Measurements from ENCODE around the gene NELFB. TPM values are rescaled to one million over a fixed set of nuclear protein-coding genes. Genes with fewer than 3 reads are reported as not detected.

NELFB gene
- total RNA-seq, 1 experiment from 2014 or later, result 72.6 TPM

DNA sequence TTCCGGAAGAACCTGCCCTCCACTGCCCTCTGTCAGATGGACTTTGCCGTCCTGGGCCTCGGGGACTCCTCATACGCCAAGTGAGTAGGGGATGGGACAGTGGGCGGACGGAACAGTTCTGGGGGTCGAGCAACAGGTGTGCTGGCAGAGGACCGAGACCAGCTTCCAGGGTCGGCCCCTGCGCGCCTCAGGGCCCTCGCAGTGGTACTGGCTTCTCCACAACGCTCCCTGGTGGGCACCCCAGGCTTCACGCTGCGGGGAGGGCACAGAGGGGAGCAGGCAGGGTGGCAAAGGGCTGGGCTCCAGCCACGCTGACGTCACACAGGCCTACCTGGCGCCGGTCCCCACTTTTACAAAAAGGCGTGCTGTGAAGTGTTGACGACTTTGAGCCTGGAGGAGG is 42.6 kb upstream of the NELFB start:
- Histone ChIP-seq H3K27ac (ENCODE audit: low read depth, low read length, poor library complexity, severe bottlenecking) (no peak overlapping the region), H3K27me3 (replicated peaks; ENCODE audit: insufficient read depth, low read depth, low read length, poor library complexity) (no peaks in the 10 kb centered on the region), H3K4me3 (ENCODE audit: low read depth, low read length, poor library complexity, severe bottlenecking) (no peak overlapping the region), H3K4me1 (ENCODE audit: insufficient read depth, low read length, poor library complexity, severe bottlenecking) (no peaks in the 10 kb centered on the region), H3K9me3 (ENCODE audit: low read depth, low read length, poor library complexity, severe bottlenecking) (no peaks in the 10 kb centered on the region), H3K36me3 (ENCODE audit: insufficient read depth, low read length, poor library complexity, severe bottlenecking) (peaks cover 5% of the 10 kb centered on the region)
- intact Hi-C loops (cut with micrococcal nuclease; ENCODE audit: unreplicated experiment), result no loop called here
- ChIA-PET POLR2A (ENCODE audit: low non-redundant PET) (interaction anchor here (0.6 kb wide), 1 partner anchor 10 kb away, joined by 8 read pairs; no protein-coding TSS in a partner anchor), CTCF (interaction anchor here (0.8 kb wide), 1 partner anchor 12 kb away, joined by 4 read pairs; no protein-coding TSS in a partner anchor)
- DNase-seq (ENCODE audit: low spot score), result no peak
- TF ChIP-seq, protein P1, sequence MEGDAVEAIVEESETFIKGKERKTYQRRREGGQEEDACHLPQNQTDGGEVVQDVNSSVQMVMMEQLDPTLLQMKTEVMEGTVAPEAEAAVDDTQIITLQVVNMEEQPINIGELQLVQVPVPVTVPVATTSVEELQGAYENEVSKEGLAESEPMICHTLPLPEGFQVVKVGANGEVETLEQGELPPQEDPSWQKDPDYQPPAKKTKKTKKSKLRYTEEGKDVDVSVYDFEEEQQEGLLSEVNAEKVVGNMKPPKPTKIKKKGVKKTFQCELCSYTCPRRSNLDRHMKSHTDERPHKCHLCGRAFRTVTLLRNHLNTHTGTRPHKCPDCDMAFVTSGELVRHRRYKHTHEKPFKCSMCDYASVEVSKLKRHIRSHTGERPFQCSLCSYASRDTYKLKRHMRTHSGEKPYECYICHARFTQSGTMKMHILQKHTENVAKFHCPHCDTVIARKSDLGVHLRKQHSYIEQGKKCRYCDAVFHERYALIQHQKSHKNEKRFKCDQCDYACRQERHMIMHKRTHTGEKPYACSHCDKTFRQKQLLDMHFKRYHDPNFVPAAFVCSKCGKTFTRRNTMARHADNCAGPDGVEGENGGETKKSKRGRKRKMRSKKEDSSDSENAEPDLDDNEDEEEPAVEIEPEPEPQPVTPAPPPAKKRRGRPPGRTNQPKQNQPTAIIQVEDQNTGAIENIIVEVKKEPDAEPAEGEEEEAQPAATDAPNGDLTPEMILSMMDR (conservative IDR thresholded peaks at IDR 0.05; ENCODE audit: low read depth, low read length), result no peak
- no peak for TF ChIP-seq EZH2 (IDR thresholded peaks at IDR 0.05; ENCODE audit: borderline replicate concordance, low read depth, low read length, poor library complexity, severe bottlenecking)
- no TSS peak for BruUV-seq (replicated peaks)

DNA sequence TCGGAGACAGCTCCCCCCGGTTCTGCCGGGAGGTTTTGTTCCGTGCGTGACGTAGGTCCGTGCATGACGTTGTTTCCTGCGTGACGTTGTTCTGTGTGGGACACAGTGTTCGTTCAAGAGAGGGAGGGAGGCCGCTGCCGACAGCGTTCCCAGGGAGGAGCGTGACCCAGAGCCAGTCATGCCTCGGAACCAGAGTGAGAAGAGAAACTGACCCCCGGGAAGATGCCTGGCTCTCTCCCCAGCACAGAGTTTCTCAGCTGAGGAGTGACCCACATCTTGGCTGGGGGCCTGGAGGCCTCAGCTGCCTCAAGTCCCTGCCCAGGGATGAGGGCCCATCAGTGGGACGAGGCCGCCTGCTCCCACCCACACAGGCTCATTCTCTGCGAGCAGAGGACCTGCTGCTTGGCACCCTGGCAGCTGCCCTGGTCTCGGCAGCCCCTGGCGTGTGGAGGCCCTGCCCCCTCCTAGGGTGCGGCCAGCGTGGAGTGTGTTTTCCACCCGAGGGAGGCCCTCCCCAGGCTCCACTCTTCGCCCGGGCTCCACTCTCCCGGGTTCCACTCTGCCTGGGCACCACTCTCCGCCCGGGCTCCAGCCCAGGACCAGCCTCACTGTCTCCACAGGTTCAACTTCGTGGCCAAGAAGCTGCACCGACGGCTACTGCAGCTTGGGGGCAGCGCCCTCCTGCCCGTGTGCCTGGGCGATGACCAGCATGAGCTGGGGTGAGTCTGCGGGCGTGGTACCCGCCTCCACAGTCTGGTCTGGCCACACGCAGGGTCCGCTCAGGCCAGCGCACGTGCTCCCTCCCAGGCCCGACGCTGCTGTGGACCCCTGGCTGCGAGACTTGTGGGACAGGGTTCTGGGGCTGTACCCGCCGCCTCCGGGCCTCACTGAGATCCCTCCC is 41.7 kb upstream of the NELFB start:
- intact Hi-C loops (cut with micrococcal nuclease; ENCODE audit: unreplicated experiment), result no loop called here
- Histone ChIP-seq H3K36me3 (ENCODE audit: insufficient read depth, low read length, poor library complexity, severe bottlenecking) (peaks cover 5% of the 10 kb centered on the region), H3K4me3 (ENCODE audit: low read depth, low read length, poor library complexity, severe bottlenecking) (no peak overlapping the region), H3K4me1 (ENCODE audit: insufficient read depth, low read length, poor library complexity, severe bottlenecking) (no peaks in the 10 kb centered on the region), H3K27ac (ENCODE audit: low read depth, low read length, poor library complexity, severe bottlenecking) (no peak overlapping the region), H3K27me3 (replicated peaks; ENCODE audit: insufficient read depth, low read depth, low read length, poor library complexity) (no peaks in the 10 kb centered on the region), H3K9me3 (ENCODE audit: low read depth, low read length, poor library complexity, severe bottlenecking) (no peaks in the 10 kb centered on the region)
- ChIA-PET POLR2A (ENCODE audit: low non-redundant PET) (interaction anchor here (0.6 kb wide), 1 partner anchor 11 kb away, joined by 8 read pairs; no protein-coding TSS in a partner anchor), CTCF (interaction anchor here (0.8 kb wide), 1 partner anchor 12 kb away, joined by 4 read pairs; no protein-coding TSS in a partner anchor)
- no peak for DNase-seq (ENCODE audit: low spot score)
- TF ChIP-seq EZH2 (IDR thresholded peaks at IDR 0.05; ENCODE audit: borderline replicate concordance, low read depth, low read length, poor library complexity, severe bottlenecking), result no peak
- TF ChIP-seq, protein P1 (conservative IDR thresholded peaks at IDR 0.05; ENCODE audit: low read depth, low read length), result no peak
- no TSS peak for BruUV-seq (replicated peaks)

DNA sequence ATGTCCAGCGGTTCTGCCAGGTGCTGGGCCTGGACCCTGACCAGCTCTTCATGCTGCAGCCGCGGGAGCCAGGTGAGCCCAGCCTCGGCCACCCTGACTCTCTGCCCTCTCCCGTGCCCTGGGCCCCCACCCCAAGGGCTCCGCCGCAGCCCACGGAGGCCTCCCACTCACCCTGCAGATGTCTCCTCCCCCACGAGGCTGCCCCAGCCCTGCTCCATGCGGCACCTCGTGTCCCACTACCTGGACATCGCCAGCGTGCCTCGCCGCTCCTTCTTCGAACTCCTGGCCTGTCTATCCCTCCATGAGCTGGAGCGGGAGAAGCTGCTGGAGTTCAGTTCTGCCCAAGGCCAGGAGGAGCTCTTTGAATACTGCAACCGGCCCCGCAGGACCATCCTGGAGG is 40.5 kb upstream of the NELFB start:
- DNase-seq (ENCODE audit: low spot score), result no peak
- Histone ChIP-seq H3K36me3 (ENCODE audit: insufficient read depth, low read length, poor library complexity, severe bottlenecking) (peaks cover 5% of the 10 kb centered on the region), H3K9me3 (ENCODE audit: low read depth, low read length, poor library complexity, severe bottlenecking) (no peaks in the 10 kb centered on the region), H3K4me3 (ENCODE audit: low read depth, low read length, poor library complexity, severe bottlenecking) (no peak overlapping the region), H3K4me1 (ENCODE audit: insufficient read depth, low read length, poor library complexity, severe bottlenecking) (no peaks in the 10 kb centered on the region), H3K27me3 (replicated peaks; ENCODE audit: insufficient read depth, low read depth, low read length, poor library complexity) (no peaks in the 10 kb centered on the region), H3K27ac (ENCODE audit: low read depth, low read length, poor library complexity, severe bottlenecking) (no peak overlapping the region)
- CTCF ChIA-PET, result interaction anchor here (0.6 kb wide), 1 partner anchor 168 kb away, joined by 4 read pairs; no protein-coding TSS in a partner anchor
- BruUV-seq (replicated peaks), result no TSS peak
- TF ChIP-seq, protein P1 (conservative IDR thresholded peaks at IDR 0.05; ENCODE audit: low read depth, low read length), result no peak
- TF ChIP-seq EZH2 (IDR thresholded peaks at IDR 0.05; ENCODE audit: borderline replicate concordance, low read depth, low read length, poor library complexity, severe bottlenecking), result no peak
- intact Hi-C loops (cut with micrococcal nuclease; ENCODE audit: unreplicated experiment), result no loop called here
- POLR2A ChIA-PET (ENCODE audit: low non-redundant PET), result interaction anchor here (0.5 kb wide), 1 partner anchor 83 kb away, joined by 6 read pairs; no protein-coding TSS in a partner anchor
